NK-92 treated with Interleukin-12 subunit alpha and Interleukin-12 subunit beta, amount 100 ng/mL, for 24 hours (cell line): ENCODE measurements around the gene CABP7.

ENCODE experiments used
- DNase-seq: peaks from one replicate; lab custom pipeline; 2025; lab: John Stamatoyannopoulos, UW

Gene CABP7

DNA sequence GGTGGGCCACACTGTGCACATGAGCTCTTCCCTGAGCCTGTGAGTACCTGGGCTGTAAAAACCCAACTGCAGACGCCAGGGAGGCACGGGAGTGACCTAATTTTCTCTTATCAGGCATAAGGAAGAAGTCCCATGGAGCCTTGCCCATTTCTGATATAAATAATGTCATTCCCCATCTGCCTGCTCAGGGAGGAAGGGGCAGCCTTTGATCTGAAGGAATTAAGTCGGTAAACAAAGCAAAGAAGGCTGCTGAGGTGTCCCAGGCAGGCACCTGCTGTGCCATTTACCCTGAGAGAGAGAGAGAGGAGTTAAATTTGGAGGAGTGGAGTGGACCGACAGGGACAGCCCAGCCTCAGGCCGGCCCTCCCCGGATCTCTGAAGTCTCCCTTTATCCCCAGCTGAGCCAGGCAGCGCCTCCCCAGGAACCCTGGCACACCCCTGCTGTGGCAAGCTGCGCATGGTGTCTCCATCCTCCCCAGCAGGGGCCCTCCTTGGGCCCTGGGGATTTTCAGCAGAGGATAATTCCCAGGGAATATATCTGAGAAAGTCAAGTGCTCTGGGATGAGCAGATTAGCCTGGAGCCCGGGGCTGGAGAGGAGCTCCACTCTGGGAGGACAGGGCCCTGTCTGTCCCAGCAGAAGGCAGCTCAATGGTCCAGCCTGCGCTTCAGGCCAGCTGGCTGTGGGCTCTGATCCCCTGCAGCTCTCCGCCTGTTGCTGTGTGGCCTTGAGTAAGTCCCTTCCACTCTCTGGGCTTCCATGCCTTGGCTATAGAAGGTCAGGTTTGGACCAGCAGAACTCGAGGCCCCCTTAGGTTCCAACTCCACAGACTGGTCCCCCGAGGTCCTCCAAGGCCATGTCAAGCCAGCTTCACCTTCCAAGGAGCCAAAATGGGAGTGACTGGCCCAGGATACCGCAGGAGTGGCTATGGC is 17.5 kb upstream of the CABP7 start:
- DNase-seq, result no peak

DNA sequence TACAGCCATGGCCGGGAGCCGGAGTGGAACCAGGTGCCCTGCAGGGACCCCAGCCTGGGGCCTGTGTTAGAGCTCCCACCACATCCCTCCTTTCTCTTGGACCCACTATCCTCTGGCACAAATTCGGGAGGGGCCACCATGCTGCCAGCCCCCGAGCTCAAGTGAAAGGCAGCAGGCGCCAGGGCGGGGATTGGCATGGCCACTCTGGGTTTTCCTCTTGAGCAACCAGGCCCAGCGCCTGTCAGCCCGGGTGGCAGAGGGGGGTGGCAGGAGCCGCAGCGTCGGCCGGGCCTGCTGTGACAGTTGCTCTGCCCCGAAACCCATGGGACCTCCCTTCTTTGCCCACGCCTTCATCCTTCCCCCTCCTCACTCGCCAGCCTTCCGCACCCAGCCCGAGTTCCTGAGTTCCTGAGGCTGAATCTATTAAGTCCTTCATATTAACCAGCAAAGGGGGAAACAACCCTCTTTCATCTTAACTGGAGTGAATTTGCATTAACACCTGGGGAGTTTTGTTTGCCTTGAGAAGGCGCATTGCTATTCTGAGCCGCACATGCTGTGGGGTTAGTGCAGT is 16.8 kb upstream of the CABP7 start:
- no peak for DNase-seq

DNA sequence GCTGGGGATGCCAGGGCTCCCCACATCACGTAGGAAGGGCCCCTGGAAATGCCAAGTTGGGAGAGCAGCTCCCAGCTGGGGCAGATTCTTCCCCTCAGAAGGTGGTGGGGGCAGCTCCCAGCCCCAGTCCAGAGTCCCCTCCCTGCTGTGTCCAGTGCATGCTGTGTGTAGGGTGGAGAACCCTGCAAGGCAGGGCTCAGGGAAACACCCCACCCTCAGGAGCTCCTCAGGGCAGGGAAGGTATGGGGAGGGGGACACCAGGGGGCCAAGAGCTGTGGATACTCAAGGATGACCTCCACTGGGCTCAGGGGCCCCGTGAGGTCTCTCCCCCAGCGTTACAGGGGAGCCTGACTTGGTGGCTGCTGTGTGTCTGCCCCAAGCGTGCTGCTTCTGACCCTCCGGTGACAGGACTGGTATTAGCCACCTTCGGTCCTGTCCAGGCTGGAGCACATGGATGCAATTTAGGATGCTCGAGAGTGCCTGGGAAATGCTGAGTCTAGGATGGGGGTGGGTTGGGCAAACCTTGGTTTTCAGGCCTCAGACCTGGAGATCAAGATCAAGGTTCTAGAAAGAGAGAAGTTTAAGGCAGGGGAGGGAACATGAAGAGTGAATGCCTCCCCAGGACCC is 16.1 kb upstream of the CABP7 start:
- no peak for DNase-seq

DNA sequence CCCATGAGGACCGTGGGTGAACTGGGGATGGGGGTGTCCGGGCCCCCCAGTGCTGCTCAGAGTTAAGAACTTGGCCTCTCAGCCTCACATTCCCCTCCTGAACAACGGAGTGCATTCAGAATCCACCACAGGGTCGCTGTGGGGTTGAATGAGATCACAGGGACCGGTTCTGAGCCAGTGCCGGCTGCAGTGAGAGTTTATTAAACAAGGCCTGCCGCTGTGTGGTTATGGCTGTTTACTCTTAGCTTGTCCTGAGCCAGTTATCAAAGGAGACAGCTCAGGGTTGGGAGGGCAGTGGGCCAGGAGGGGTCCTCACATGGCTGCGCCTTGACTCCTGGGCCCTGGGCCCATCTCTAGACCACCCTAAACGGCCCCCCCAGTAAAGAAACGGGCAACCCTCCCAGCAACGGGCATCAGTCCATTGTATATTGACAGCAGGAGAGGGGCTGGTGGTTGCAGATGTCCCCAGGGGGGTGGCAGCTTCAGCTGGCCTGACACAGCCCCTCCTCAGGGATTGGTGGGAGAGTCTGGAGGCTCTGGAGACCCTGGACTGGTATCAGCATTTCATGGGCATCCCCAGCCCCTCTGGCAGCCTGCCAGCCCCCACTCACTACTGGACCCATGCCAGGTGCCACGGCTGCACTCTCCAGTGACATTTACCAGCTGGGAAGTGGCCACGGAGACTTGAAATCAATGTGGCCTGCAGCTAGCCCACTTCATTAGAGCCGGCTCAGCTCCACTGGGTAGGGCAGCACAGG is 15.1 kb upstream of the CABP7 start:
- DNase-seq, result no peak

DNA sequence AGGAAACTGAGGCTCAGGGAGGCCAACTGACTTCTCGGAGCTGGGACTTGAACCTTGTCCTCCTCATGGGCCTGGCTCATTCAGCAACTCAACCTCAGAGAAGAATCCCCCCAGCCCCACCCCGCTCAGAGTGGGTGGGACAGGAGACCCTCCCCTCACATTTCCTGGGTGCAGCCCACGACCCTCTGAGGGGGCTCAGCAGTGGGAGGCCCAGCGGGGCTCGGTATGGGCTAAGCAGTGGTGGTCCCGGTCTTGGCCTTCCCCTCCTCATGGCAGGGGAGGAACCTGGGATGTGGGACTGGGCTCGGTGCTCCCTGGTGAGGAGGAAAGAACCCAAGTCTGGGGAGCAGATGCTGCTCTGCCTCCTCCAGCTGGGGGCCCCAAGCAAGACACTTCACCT is 14.2 kb upstream of the CABP7 start:
- no peak for DNase-seq

DNA sequence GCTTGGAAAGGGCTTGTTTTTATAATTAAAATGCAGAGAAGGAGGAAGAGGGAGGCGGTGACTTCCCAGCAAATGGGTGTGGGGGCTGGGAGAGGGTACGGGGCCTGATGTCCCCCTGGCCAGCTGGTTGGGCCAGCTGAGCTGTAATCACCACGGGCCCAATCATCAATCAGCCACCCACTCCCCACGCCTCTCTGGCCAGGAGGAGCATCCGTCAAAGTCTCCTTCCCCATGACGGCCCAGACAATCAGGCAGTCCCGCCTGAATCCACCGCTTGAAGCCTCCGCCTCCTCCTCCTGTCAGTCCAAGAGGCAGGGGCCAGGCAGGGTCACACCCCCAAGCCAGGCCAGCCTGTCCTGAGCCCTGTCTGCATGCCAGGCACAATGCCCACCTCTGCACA is 13.3 kb upstream of the CABP7 start:
- no peak for DNase-seq

DNA sequence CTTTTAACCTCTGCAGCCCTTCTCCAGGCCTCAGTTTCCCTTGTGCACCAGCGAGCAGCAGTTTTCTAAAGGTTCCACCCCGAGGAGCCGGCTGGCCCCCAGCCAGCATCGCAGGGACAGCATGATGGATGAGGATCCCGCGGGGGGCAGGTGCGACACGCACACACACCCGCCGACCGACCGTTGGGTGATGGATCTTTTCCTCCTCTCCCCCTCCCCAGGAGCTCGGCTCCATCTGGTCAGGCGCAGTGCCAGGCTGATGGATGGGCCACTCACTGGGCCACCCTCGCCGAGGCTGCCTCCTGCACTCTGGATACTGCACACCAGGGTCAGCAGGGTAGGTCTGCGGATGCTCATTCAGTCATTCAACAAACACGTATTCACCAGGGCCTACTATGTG is 12.8 kb upstream of the CABP7 start:
- DNase-seq, result no peak

DNA sequence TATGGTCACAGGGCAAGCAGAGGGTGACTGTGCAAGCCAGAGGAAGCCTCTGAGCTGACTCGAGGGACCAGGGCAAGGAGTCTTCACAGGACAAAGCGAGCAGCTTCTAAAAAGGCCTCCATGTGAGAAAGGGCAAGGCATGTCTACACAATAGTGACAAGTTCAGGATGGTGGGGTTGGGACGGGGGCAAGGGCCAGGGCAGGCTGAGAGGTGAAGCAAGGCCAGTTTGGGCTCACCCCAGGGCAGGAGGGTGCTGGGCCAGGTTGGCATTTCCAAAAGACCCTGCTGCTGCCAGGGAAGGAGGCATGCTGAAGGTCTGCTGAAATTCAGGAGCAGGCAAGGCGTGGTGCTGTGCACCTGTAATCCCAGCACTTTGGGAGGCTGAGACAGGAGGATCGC is 12.3 kb upstream of the CABP7 start:
- DNase-seq, result no peak

DNA sequence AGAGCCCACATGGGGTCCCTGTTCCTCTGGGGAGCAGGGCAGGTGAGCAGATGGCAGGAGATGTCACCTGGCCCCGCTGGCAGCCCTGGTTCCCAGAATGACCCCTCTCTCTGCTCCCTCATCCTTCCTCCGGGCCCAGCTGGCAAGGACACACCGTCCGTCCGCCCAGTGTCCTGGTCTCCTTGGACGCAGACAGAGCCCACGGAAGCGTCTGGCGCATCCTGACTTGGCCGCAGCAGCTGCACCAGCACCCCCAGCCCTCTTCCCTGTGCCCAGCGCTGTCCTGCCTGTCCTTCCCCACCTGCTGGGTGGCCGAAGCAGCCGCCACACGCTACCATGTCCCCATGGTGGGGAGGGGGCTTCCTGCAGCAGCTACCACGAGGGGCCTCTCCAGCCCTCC is 9.6 kb upstream of the CABP7 start:
- DNase-seq, result no peak

DNA sequence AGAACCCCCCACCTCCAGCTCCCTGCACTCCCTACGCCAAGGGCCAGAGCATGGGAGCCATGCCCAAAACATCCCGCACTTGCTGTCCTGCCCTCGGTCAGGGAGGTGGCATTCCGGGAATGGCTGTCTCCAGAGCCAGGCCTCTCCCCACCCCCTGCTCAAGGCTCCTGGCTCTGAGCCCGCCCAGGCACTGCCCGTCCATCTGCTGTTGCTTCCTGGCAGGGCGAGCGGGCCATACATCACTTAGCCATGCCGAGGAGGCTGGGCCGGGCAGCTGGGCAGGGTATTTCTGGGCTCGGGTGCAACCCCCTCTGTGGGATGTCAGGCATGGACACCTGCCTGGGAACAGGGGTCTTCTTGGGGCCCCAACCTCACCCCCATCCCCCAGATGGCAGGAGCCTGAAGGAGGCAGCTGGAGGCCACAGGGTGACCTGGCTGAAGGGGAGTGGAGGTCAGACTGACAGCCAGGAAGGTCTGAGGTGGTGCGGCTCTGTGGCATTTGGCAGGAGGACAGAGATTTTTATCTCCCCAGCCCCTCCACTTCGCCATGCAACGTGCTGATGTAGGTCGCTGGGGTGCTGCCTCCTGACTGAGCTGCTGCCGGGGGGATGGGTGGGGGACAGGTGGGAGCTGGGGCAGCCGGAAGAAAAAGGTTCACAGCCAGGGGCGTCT is 8.7 kb upstream of the CABP7 start:
- DNase-seq, result no peak

DNA sequence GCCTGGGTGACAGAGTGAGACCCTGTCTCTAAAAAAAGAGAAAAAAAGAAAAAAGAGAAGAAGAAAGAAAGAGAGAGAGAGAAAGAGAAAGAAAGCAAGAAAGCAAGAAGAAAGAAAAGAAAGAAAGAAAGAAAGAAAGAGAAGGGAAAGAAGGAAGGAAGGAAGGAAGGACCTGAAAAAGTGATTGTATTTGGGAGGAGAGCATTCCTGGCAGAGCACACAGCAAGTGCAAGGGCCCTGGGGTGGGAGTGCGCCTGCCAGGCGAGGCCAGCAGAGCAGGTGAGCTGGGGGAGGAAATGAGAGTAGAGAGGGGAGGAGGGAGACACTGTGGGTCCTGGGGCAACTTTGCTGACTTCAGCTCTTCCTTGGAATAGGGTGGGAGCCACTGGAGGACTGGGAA is 7.7 kb upstream of the CABP7 start:
- DNase-seq, result no peak

DNA sequence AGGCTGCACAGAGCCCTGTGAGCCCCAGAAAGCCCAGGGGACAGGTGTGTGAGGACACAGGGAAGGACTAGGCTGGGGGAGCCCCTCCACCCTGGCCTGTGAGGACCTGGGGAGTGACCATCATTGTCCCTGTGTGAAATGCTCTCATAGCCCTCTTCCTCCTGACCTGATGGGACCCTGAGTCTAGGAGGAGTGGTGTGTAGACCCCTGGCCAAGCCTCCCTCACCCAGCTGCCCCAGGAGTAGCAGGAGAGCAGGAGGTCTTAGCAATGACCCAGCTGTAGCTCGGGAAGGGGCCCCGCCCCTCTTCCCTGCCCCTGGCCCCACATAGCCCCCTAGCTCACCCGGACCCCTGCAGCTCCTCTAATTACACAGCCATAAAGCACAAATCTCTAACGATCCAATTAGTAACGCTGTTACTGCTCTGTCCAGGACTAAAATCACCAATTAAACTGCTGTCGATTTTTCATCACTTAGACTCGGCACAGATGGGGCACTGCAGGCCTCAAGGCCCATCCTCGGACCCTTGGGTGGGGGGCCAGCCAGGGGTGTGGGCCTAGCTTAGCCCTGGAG is 6.6 kb upstream of the CABP7 start:
- DNase-seq, result no peak

DNA sequence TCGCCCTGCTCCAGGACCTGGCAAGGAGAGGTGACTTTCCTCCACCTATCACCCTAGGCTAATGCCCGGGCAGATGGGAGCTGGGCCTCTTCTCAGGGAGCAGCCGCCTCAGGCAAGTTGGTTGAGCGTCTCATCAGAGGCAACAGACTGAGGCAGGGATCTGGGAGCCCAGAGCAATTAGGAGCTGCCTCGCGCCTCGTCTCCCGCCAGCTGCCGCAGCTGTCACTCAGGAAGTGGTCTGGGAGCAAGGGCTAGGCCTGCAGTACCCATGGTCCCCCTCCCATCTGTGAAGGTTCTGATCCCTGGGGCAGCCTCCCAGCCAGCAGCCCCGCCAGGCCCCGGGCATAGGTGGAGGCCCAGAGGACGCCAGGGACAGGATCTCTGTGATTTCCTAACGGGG is 4.6 kb upstream of the CABP7 start:
- DNase-seq, result no peak

DNA sequence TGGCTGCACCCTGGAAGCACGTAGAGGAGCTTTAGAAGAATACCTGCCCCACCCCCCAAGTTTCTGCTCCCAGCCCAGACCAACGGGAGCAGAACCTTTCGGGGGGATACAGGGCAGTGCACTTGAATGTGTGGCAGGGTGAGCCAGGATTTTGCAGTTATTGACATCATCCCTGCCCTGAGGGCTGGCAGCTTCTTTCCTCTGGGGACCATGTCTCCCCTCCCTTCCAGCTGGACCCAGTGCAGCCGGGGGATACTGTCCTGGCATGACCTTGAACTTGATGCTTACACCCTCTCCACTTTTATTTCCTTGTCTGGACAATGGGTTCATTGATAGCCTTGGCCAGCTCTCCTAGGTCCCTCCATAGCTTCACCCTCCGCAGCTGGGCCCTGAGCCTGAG is 4.1 kb upstream of the CABP7 start:
- no peak for DNase-seq

DNA sequence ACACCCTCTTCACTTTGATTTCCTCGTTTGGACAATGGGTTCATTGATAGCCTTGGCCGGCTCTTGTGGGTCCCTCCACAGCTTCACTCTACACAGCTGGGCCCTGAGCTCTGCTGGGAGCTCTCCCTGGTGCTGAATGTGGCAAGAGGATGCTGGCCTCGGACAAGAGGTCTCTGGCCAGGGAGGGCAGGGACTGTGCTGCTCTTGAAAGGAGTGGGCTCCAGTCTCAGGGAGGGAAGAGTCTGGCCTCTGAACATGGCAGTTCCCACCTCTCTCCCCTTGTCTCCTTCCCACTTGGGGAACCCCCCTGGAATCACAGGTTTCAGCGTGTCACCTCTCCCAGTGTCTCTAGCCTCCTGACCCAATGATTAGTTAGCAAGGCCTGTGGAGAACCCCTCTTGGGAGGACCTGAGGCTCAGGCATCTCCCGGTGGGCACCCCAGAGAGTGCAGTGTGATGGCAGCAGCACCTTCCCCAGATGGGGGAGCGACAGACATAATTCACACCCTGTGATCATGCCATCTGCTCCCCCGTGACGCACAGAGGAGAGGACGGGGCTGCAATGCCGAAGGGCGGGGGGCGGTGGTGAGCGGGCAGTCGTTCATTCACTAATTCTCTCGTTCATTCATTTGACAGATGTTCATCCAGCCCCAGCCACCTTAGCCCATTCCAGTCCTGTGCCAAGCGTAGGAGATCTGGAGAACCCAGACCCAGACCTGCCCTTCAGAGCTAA is 2.8 kb upstream of the CABP7 start:
- DNase-seq, result no peak

DNA sequence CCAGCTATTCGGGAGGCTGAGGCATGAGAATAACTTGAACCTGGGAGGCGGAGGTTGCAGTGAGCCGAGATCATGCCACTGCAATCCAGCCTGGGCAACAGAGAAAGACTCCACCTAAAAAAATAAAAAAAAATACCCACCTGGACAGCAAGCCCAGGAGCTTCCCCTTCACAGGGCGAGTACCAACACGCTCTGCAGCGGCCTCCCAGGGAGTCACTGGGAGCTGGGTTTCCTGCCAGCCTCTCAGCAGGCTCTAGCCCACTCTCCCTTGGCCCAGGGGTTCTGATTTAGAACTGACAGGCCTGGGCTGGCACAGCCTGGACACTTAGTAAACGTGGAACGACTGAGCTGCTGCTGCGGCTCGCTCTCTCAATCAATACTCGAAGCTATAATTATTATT is 2.0 kb upstream of the CABP7 start:
- DNase-seq, result no peak

DNA sequence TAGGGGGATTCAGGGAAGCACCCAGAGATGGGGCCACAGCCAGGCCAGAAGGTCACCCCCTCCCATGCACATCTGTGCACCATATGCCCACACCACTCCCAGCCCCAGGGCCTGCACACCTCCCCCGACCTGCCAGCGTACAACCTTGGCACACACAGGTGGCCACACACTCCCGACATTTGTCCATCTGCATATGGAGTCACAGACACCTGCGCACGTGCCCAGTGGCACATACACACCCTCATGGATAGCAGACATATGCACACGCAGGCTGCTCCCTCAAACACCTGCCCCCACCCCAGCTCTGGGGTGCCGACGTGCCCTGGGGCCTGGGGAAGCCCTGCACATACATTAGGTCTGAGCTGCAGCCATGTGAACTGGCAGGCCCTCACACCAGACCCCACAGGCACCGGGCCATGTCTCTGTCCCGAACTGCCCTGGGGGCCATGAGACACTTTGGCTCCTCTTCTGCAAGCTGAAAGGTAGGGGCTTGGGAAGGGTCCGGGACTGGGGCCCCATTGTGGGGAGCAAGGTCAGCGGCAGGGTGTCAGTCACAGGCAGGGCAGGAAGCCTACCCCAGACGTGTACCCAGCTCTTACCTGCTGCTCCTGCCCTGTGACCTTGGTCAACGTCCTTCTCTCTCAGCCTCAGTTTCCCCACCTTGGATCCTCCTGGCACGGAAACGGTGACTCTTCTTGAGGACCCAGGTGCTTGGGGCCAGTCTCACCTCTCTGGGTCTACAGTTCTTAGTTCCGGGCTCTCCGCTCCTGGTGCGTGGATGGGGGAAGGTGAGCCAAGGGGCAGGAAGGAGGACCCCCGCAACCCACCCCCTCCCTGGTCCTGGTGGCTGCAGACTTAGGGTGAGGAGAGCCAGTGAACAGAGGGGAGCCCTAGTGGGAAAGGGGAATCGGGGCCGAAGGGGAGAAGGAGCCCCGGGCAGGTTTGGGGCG is 579 bp upstream of the CABP7 start:
- no peak for DNase-seq

DNA sequence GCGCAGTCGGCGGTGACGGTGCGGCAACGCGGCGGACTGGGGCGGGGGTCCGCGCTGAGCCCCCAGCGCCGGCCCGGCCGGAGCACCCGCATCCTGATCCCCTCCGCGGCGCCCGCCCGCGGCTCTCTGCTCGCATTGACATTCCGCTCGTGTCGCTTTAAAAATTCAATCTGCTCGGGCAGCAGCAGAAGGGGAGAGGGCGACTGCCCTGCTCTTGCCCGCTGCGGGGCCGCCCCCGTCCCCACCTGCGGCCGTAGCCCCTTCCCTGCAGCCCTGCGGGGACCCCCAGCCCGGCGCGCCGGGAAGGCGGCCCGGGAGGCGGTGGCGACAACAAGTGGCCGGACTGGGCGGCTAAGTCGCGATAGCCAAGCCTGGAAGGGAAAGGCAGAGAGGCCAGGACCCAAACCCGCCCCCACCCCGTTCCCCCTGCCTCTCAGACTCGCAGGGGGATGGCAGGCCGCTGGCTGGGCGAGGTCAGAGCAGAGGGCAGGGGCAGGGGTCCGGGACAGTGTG is 1.1 kb downstream of the CABP7 start:
- DNase-seq, result no peak

DNA sequence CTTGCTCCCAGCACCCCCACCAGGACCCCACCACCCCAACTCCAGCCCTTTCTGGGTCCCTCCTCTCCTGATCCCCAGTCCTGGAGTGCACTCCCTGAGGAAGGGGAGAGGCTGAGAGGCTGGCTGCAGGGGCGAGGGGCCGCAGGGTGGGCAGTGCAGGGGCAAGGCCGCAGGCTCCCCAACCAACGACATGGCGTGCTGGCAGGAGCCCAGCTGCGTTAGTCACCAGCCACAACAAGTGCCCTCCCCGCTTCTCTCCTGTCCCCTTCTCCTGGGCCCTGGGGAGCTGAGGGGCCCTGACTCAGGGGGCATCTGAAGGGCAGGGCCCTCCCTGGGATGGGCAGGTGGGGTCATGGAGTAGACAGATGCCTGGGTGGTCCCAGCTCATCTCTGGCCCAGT is 2.3 kb downstream of the CABP7 start:
- no peak for DNase-seq

DNA sequence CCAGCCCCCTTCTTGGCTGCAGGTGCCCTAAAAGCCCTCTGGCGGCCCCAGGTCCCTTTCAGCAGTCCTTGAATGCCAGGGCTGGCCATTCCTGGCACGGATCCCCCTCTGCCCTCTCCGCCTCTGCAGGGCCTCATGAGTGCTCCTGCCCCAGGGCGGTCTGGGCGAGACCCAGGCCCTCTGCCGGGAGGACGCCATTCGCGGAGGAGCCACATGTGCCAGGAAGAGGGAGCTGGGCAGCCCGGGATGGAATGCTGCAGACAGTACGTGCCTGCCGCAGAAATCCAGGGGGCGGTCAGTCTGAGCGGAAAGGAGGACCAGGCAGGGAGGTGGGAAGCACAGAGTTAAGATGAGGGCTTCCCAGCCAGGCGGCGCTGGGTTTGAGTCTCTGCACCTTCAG is 2.8 kb downstream of the CABP7 start:
- DNase-seq, result no peak
